Measurements from ENCODE around the gene SECISBP2.
A peak's percentile ranks its signal among the peaks of the same experiment; 100 is the strongest.

Gene SECISBP2

GRCh38 chr9:89313842-89314241 is 4.5 kb upstream of the SECISBP2 start:
- no peaks in the 10 kb centered on the region for H3K9me3 ChIP-seq (ENCODE audit: severe bottlenecking)
- peaks cover 29% of the 10 kb centered on the region for H3K4me1 ChIP-seq (ENCODE audit: insufficient read depth, poor library complexity, severe bottlenecking)
- no peak for ATAC-seq (ENCODE audit: low read depth)
- peaks cover 62% of the 10 kb centered on the region for H3K36me3 ChIP-seq (ENCODE audit: low read depth)
- peak overlapping the region; percentile 61 for H3K4me3 ChIP-seq (ENCODE audit: severe bottlenecking)
- TF ChIP-seq CTCF (IDR thresholded peaks at IDR 0.05; ENCODE audit: poor library complexity, severe bottlenecking), result no peak
- peak overlapping the region; percentile 88 for H3K27ac ChIP-seq (ENCODE audit: poor library complexity, severe bottlenecking)
- no peaks in the 10 kb centered on the region for H3K27me3 ChIP-seq (ENCODE audit: insufficient read depth, poor library complexity, severe bottlenecking)
- no peak for DNase-seq (ENCODE audit: low spot score)

DNA sequence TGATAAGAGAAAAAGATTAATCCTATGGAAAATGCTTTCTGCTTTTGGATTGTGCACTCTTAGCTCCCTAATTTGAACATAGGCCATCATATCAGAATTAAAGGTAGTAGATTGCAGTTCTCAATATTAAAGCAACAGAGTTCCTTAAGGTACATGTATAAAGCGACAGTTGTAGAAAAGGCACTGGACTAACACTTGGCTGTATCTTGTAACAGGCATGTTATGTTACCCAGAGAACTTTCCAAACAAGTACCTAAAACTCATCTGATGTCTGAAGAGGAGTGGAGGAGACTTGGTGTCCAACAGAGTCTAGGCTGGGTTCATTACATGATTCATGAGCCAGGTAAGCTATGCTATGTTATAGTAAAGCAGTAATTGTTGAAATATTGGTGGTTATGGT is 3.3 kb upstream of the SECISBP2 start:
- Histone ChIP-seq H3K9me3 (ENCODE audit: severe bottlenecking) (no peaks in the 10 kb centered on the region), H3K4me3 (ENCODE audit: severe bottlenecking) (no peak overlapping the region), H3K27ac (ENCODE audit: poor library complexity, severe bottlenecking) (peak overlapping the region; percentile 88), H3K4me1 (ENCODE audit: insufficient read depth, poor library complexity, severe bottlenecking) (peaks cover 29% of the 10 kb centered on the region), H3K27me3 (ENCODE audit: insufficient read depth, poor library complexity, severe bottlenecking) (no peaks in the 10 kb centered on the region), H3K36me3 (ENCODE audit: low read depth) (peaks cover 65% of the 10 kb centered on the region)
- DNase-seq (ENCODE audit: low spot score), result no peak
- no peak for TF ChIP-seq CTCF (IDR thresholded peaks at IDR 0.05; ENCODE audit: poor library complexity, severe bottlenecking)
- ATAC-seq (ENCODE audit: low read depth), result no peak

DNA sequence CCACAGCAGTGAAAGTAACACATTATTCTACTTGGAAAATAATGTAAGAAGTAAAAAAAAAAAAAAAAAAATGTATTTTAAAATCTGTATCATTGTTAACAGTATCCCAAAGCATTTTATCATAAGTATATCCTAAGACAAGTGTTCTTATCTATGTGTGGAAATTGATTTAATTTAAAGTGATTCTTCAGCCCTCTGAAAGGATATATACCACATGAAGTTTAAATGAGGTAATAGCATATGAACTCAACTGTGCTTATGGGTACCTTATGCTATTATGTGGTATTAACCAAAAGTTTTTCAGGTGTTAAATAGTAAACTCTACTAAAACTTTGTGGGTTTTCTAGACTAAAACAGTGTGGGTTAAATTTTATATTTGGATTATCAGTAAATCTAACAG is 2.8 kb upstream of the SECISBP2 start:
- no peak for ATAC-seq (ENCODE audit: low read depth)
- no peak for DNase-seq (ENCODE audit: low spot score)
- Histone ChIP-seq H3K27ac (ENCODE audit: poor library complexity, severe bottlenecking) (peak overlapping the region; percentile 88), H3K4me1 (ENCODE audit: insufficient read depth, poor library complexity, severe bottlenecking) (peaks cover 29% of the 10 kb centered on the region), H3K36me3 (ENCODE audit: low read depth) (peaks cover 68% of the 10 kb centered on the region), H3K27me3 (ENCODE audit: insufficient read depth, poor library complexity, severe bottlenecking) (no peaks in the 10 kb centered on the region), H3K9me3 (ENCODE audit: severe bottlenecking) (no peaks in the 10 kb centered on the region), H3K4me3 (ENCODE audit: severe bottlenecking) (no peak overlapping the region)
- TF ChIP-seq CTCF (IDR thresholded peaks at IDR 0.05; ENCODE audit: poor library complexity, severe bottlenecking), result no peak

DNA sequence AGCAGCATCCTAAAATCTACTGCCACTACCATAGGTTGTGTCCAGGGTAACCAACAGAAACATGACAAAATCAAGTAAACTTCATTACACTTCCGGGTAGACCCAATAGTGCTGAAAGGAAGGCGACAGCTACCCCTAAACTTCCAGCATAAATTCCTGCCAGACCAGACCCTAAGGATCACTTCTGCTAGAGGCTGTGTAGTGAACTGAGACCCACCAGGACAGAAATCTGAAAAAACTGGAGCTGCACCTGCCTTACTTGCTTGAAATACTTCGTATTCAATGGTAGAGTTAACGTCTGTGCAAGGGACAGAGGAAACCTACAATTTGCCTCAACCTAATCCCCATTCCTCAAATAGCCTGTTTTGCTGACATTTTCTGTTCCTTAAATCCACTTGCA is 1.0 kb upstream of the SECISBP2 start:
- no peak for TF ChIP-seq CTCF (IDR thresholded peaks at IDR 0.05; ENCODE audit: poor library complexity, severe bottlenecking)
- no peak overlapping the region for H3K4me3 ChIP-seq (ENCODE audit: severe bottlenecking)
- H3K9me3 ChIP-seq (ENCODE audit: severe bottlenecking), result no peaks in the 10 kb centered on the region
- H3K27me3 ChIP-seq (ENCODE audit: insufficient read depth, poor library complexity, severe bottlenecking), result no peaks in the 10 kb centered on the region
- H3K4me1 ChIP-seq (ENCODE audit: insufficient read depth, poor library complexity, severe bottlenecking), result peaks cover 29% of the 10 kb centered on the region
- DNase-seq (ENCODE audit: low spot score) (no peak), ATAC-seq (ENCODE audit: low read depth) (no peak)
- peaks cover 69% of the 10 kb centered on the region for H3K36me3 ChIP-seq (ENCODE audit: low read depth)
- H3K27ac ChIP-seq (ENCODE audit: poor library complexity, severe bottlenecking), result peak overlapping the region; percentile 88

GRCh38 chr9:89319015-89319905 is 960 bp downstream of the SECISBP2 start:
- Histone ChIP-seq H3K4me1 (ENCODE audit: insufficient read depth, poor library complexity, severe bottlenecking) (peaks cover 24% of the 10 kb centered on the region), H3K4me3 (ENCODE audit: severe bottlenecking) (peak overlapping the region; percentile 86), H3K27ac (ENCODE audit: poor library complexity, severe bottlenecking) (peak overlapping the region; percentile 88), H3K36me3 (ENCODE audit: low read depth) (peaks cover 54% of the 10 kb centered on the region), H3K9me3 (ENCODE audit: severe bottlenecking) (no peaks in the 10 kb centered on the region), H3K27me3 (ENCODE audit: insufficient read depth, poor library complexity, severe bottlenecking) (no peaks in the 10 kb centered on the region)
- DNase-seq (ENCODE audit: low spot score), result no peak
- TF ChIP-seq CTCF (IDR thresholded peaks at IDR 0.05; ENCODE audit: poor library complexity, severe bottlenecking), result peak; percentile 93
- ATAC-seq (ENCODE audit: low read depth), result no peak

Data from RWPE2 (cell line).